HG02970 (cell line): ENCODE measurements around the gene TDP1.
"Not testable (repeated sequence)": the region's sequence is repeated elsewhere in the genome, so short reads cannot be mapped to it uniquely, and the experiment has no call there.

Source experiments
- ATAC-seq: cut with Tn5 transposase; IDR thresholded peaks from one replicate; pipeline ENCODE4 v1.9.1; 2021; ENCODE audit warnings: mild to moderate bottlenecking, moderate library complexity, moderate number of reproducible peaks; ENCODE audit not compliant: unreplicated experiment, low FRiP score

Gene TDP1

DNA sequence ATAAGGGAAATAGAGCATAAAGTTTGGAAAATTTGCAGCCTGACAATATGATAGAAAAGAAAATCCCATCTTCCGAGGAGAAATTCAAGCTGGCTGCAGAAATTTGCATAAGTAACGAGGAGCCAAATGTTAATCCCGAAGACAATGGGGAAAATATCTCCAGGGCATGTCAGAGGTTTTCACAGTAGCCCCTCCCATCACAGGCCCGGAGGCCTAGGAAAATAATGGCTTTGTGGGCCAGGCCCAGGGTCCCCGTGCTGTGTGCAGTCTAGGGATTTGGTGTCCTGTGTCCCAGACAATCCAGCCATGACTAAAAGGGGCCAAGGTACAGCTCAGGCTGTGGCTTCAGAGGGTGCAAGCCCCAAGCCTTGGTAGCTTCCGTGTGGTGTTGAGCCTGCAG is 133.8 kb downstream of the TDP1 start:
- not testable (repeated sequence) for ATAC-seq

DNA sequence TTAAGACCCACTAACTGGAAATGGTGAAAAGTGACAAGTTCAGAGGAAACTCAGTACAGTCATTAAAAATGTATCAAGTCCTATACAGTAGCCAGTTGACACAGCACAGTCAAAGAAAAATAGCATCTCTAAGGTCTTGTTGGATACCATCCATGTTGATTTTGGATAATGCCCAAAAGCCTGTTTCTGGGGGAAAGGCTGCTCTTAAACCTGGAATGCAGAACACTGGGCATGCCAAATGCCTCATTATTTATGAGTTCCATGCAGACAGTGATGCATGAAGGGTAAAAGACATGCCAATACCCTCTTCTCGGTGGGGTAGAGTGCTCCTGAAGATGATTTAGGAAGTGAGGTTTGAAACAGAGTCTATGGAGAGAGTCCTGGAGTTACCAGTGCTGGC is 135.7 kb downstream of the TDP1 start:
- no peak for ATAC-seq

DNA sequence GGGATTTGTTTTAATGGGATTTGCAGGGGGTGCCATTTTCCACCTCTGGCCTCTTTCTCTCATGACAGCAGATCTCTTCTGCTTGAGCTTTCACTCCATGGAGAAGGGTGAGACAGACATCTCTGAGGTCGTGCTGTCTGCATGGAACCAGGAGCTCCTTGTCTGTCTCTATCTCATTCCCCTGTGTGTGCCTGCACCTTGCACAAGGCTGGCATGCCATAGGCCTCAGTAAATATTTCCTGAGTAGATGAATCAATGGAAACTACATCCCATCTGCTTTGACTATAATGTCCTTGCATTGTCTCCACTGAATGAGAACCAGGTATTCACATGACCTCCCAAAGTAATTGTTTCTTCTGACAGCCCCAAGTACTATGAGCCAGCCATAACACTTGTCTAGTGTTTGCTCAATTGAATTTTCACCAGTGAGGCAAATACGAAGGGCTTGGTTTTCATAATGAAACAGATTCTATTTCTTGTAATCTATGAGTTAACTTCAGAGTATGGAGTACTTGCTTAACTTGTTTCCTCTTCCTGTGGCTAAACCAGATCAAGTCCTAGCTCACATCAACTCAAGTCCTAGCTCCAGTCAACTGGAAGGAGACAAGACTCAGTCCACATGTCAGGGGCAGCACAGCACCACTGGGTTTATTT is 138.3 kb downstream of the TDP1 start:
- ATAC-seq: no peak
